Activated CD8-positive, alpha-beta T cell treated with anti-CD3 and anti-CD28 coated beads, Interleukin-2, amount 10 ng/mL, durations not matched to agents 7 days and 5 days (primary cell): ENCODE data around the gene SHISA3. TPM values are rescaled to one million over a fixed set of nuclear protein-coding genes. Genes with fewer than 3 reads are reported as not detected.
A peak's percentile ranks its signal among the peaks of the same experiment; 100 is the strongest.
"Not testable (repeated sequence)": the region's sequence is repeated elsewhere in the genome, so short reads cannot be mapped to it uniquely, and the experiment has no call there.

ENCODE experiments used
- ATAC-seq: fragments of 150-1000 bp; cut with Tn5 transposase; one replicate; pipeline ENCODE4 v1.10.0; 2021; ENCODE audit warnings: moderate library complexity
- CTCF ChIA-PET: fragments of 350-600 bp; sonication (Branson Sonifier 250); formaldehyde crosslinking; loops from one replicate; lab custom pipeline; 2021; ENCODE audit warnings: antibody characterized with exemption; lab: Charles Lee
- POLR2A ChIA-PET: fragments of 350-600 bp; sonication (Branson Sonifier 250); formaldehyde crosslinking; loops from one replicate; lab custom pipeline; 2021; ENCODE audit warnings: antibody characterized with exemption; lab: Charles Lee
- DNase-seq: peaks from one replicate; pipeline ENCODE4 v3.0.0-alpha.2; 2020
- H3K27ac Mint-ChIP-seq: one replicate; pipeline ENCODE4 v1.8.0; 2021; ENCODE audit warnings: mild to moderate bottlenecking, mixed read lengths
- H3K27me3 Mint-ChIP-seq: one replicate; pipeline ENCODE4 v1.8.0; 2021; ENCODE audit warnings: low read depth, mixed read lengths
- H3K36me3 Mint-ChIP-seq: one replicate; pipeline ENCODE4 v1.8.0; 2021; ENCODE audit warnings: low read depth, mixed read lengths
- H3K4me1 Mint-ChIP-seq: one replicate; pipeline ENCODE4 v1.8.0; 2021; ENCODE audit warnings: low read depth, mixed read lengths
- H3K4me3 Mint-ChIP-seq: one replicate; pipeline ENCODE4 v1.8.0; 2021; ENCODE audit warnings: mild to moderate bottlenecking, mixed read lengths
- H3K9me3 Mint-ChIP-seq: one replicate; pipeline ENCODE4 v1.8.0; 2022; ENCODE audit warnings: mixed read lengths; ENCODE audit not compliant: insufficient read depth
- total RNA-seq, 2 experiments: library from RNA; stranded (reverse); gene quantifications; one replicate each; pipeline ENCODE4 v1.2.3, GENCODE V29; 2021

SHISA3 gene
- total RNA-seq, 2 experiments from 2014 or later = 0.50 to 0.76 TPM

GRCh38 chr4:42364266-42365053 is 32.8 kb upstream of the SHISA3 start:
- Mint-ChIP-seq H3K27me3 (peaks cover 10% of the 10 kb centered on the region), H3K4me1 (no peaks in the 10 kb centered on the region), H3K27ac (no peak overlapping the region), H3K4me3 (no peak overlapping the region), H3K9me3 (no peaks in the 10 kb centered on the region), H3K36me3 (no peaks in the 10 kb centered on the region)
- no peak for DNase-seq
- ChIA-PET POLR2A (no interaction called here), CTCF (no interaction called here)
- ATAC-seq = no peak

- H3K4me1 Mint-ChIP-seq = no peaks in the 10 kb centered on the region
- peaks cover 5% of the 10 kb centered on the region for H3K27me3 Mint-ChIP-seq
- DNase-seq (no peak), ATAC-seq (no peak)
- H3K4me3 Mint-ChIP-seq = no peak overlapping the region
- POLR2A ChIA-PET = no interaction called here
- H3K36me3 Mint-ChIP-seq = no peaks in the 10 kb centered on the region
- no peaks in the 10 kb centered on the region for H3K9me3 Mint-ChIP-seq
- CTCF ChIA-PET = interaction anchor here (0.7 kb wide), 1 partner anchor 910 kb away, joined by 3 read pairs; no protein-coding TSS in a partner anchor
- no peak overlapping the region for H3K27ac Mint-ChIP-seq
These were observed 30.3 kb upstream of the SHISA3 start for GRCh38 chr4:42366959-42367358.

GRCh38 chr4:42369489-42369888 is 27.8 kb upstream of the SHISA3 start:
- CTCF ChIA-PET = no interaction called here
- Mint-ChIP-seq H3K9me3 (no peaks in the 10 kb centered on the region), H3K27ac (no peak overlapping the region), H3K27me3 (peaks cover 3% of the 10 kb centered on the region), H3K4me1 (no peaks in the 10 kb centered on the region), H3K36me3 (no peaks in the 10 kb centered on the region), H3K4me3 (no peak overlapping the region)
- ATAC-seq (no peak), DNase-seq (no peak)
- POLR2A ChIA-PET = no interaction called here

- peaks cover 7% of the 10 kb centered on the region for H3K27me3 Mint-ChIP-seq
- H3K4me1 Mint-ChIP-seq = no peaks in the 10 kb centered on the region
- DNase-seq (peak; percentile 32), ATAC-seq (peak; percentile 55)
- H3K36me3 Mint-ChIP-seq = no peaks in the 10 kb centered on the region
- ChIA-PET CTCF (interaction anchor here (0.9 to 2.4 kb wide), 17 partner anchors 9 to 493 kb away, joined by 3 to 45 read pairs (median 4); partner anchors contain the start of gene SHISA3), POLR2A (no interaction called here)
- H3K27ac Mint-ChIP-seq = no peak overlapping the region
- H3K9me3 Mint-ChIP-seq = no peaks in the 10 kb centered on the region
- H3K4me3 Mint-ChIP-seq = no peak overlapping the region
These were observed 25.7 kb upstream of the SHISA3 start for GRCh38 chr4:42371305-42372252.

GRCh38 chr4:42372303-42372702 is 25.0 kb upstream of the SHISA3 start:
- H3K27ac Mint-ChIP-seq, POLR2A ChIA-PET, DNase-seq, H3K4me3 Mint-ChIP-seq, H3K27me3 Mint-ChIP-seq, H3K4me1 Mint-ChIP-seq, H3K36me3 Mint-ChIP-seq, H3K9me3 Mint-ChIP-seq, ATAC-seq: not testable (repeated sequence)
- CTCF ChIA-PET = interaction anchor here (1.3 to 2.4 kb wide), 7 partner anchors 9 to 151 kb away, joined by 3 to 45 read pairs (median 4); no protein-coding TSS in a partner anchor

GRCh38 chr4:42377497-42377896 is 19.8 kb upstream of the SHISA3 start:
- Mint-ChIP-seq H3K27ac (no peak overlapping the region), H3K9me3 (no peaks in the 10 kb centered on the region), H3K4me3 (no peak overlapping the region), H3K4me1 (no peaks in the 10 kb centered on the region), H3K36me3 (no peaks in the 10 kb centered on the region), H3K27me3 (peaks cover 16% of the 10 kb centered on the region)
- ChIA-PET CTCF (no interaction called here), POLR2A (no interaction called here)
- DNase-seq (no peak), ATAC-seq (no peak)

GRCh38 chr4:42381666-42382065 is 15.6 kb upstream of the SHISA3 start:
- no peaks in the 10 kb centered on the region for H3K4me1 Mint-ChIP-seq
- H3K27me3 Mint-ChIP-seq = peaks cover 14% of the 10 kb centered on the region
- POLR2A ChIA-PET = no interaction called here
- CTCF ChIA-PET = interaction anchor here (1.0 kb wide), 1 partner anchor 10 kb away, joined by 4 read pairs; no protein-coding TSS in a partner anchor
- H3K36me3 Mint-ChIP-seq = no peaks in the 10 kb centered on the region
- no peak overlapping the region for H3K27ac Mint-ChIP-seq
- no peak overlapping the region for H3K4me3 Mint-ChIP-seq
- no peaks in the 10 kb centered on the region for H3K9me3 Mint-ChIP-seq
- ATAC-seq (no peak), DNase-seq (no peak)

- Mint-ChIP-seq H3K27me3 (peaks cover 19% of the 10 kb centered on the region), H3K9me3 (no peaks in the 10 kb centered on the region), H3K27ac (no peak overlapping the region), H3K36me3 (no peaks in the 10 kb centered on the region), H3K4me1 (no peaks in the 10 kb centered on the region), H3K4me3 (no peak overlapping the region)
- CTCF ChIA-PET = no interaction called here
- DNase-seq (no peak), ATAC-seq (no peak)
- POLR2A ChIA-PET = no interaction called here
These were observed 11.8 kb upstream of the SHISA3 start for GRCh38 chr4:42385516-42385915.

- no peak overlapping the region for H3K27ac Mint-ChIP-seq
- CTCF ChIA-PET = no interaction called here
- no peak for ATAC-seq
These were observed 6.5 kb upstream of the SHISA3 start for GRCh38 chr4:42390622-42391354.

GRCh38 chr4:42391355-42391664 is 6.0 kb upstream of the SHISA3 start:
- CTCF ChIA-PET = no interaction called here
- no peak for ATAC-seq
- Mint-ChIP-seq H3K27me3 (peaks cover 23% of the 10 kb centered on the region), H3K4me1 (peaks cover 1% of the 10 kb centered on the region), H3K36me3 (no peaks in the 10 kb centered on the region), H3K27ac (no peak overlapping the region), H3K9me3 (no peaks in the 10 kb centered on the region), H3K4me3 (no peak overlapping the region)
- POLR2A ChIA-PET = no interaction called here
- DNase-seq = no peak

More at GRCh38 chr4:42390622-42391354, 6.5 kb upstream of the SHISA3 start:
- Mint-ChIP-seq H3K9me3 (no peaks in the 10 kb centered on the region), H3K4me1 (no peaks in the 10 kb centered on the region), H3K36me3 (no peaks in the 10 kb centered on the region), H3K4me3 (no peak overlapping the region), H3K27me3 (peaks cover 21% of the 10 kb centered on the region)
- no peak for DNase-seq
- POLR2A ChIA-PET = no interaction called here

- Mint-ChIP-seq H3K27me3 (peaks cover 26% of the 10 kb centered on the region), H3K27ac (no peak overlapping the region), H3K4me3 (no peak overlapping the region), H3K36me3 (no peaks in the 10 kb centered on the region), H3K4me1 (peaks cover 8% of the 10 kb centered on the region), H3K9me3 (no peaks in the 10 kb centered on the region)
- DNase-seq = no peak
- CTCF ChIA-PET = no interaction called here
- no peak for ATAC-seq
- POLR2A ChIA-PET = no interaction called here
These were observed 5.3 kb upstream of the SHISA3 start for GRCh38 chr4:42391981-42392380.
